GM23338 (cell line): ENCODE measurements around the gene TMEM209. TPM values are rescaled to one million over a fixed set of nuclear protein-coding genes. Genes with fewer than 3 reads are reported as not detected.

Experiments
- ATAC-seq: fragments of 200-7000 bp; cut with Tn5 transposase; 3 replicates; pipeline ENCODE4 v1.9.1; 2020
- DNase-seq: peaks from one replicate; pipeline ENCODE4 v3.0.0-alpha.2; 2015; ENCODE audit warnings: low spot score
- H2AFZ ChIP-seq: fragments of 200-600 bp; sonication (generic); 2 replicates; pipeline ENCODE4 v1.8.0; 2016; ENCODE audit warnings: antibody characterized with exemption, mild to moderate bottlenecking, moderate library complexity
- H3F3A ChIP-seq: fragments of 200-600 bp; sonication (generic); replicated peaks from 2 replicates; pipeline ENCODE4 v1.8.0; 2017; ENCODE audit warnings: antibody characterized with exemption, mixed run types, low read depth
- H3K27ac ChIP-seq: fragments of 200-600 bp; sonication (generic); 2 replicates; pipeline ENCODE4 v1.6.1; 2016; ENCODE audit warnings: low read depth
- H3K27me3 ChIP-seq: fragments of 200-600 bp; sonication (generic); 2 replicates; pipeline ENCODE4 v1.8.0; 2016; ENCODE audit warnings: mild to moderate bottlenecking, mixed run types, moderate library complexity; ENCODE audit not compliant: insufficient read depth
- H3K36me3 ChIP-seq: fragments of 200-600 bp; sonication (generic); 2 replicates; pipeline ENCODE4 v1.8.0; 2016; ENCODE audit warnings: mild to moderate bottlenecking; ENCODE audit not compliant: insufficient read depth
- H3K4me1 ChIP-seq: fragments of 200-600 bp; sonication (generic); 2 replicates; pipeline ENCODE4 v1.8.0; 2016; ENCODE audit warnings: mild to moderate bottlenecking, moderate library complexity; ENCODE audit not compliant: insufficient read depth
- H3K4me2 ChIP-seq: fragments of 200-600 bp; sonication (generic); 2 replicates; pipeline ENCODE4 v1.7.1; 2017; ENCODE audit warnings: mixed run types
- H3K4me3 ChIP-seq: fragments of 200-600 bp; sonication (generic); 2 replicates; pipeline ENCODE4 v1.6.1; 2016; ENCODE audit warnings: mixed run types
- H3K79me2 ChIP-seq: fragments of 200-600 bp; sonication (generic); replicated peaks from 2 replicates; pipeline ENCODE4 v1.8.0; 2017; ENCODE audit warnings: mild to moderate bottlenecking; ENCODE audit not compliant: insufficient read depth
- H3K9me2 ChIP-seq: fragments of 200-600 bp; sonication (generic); 2 replicates; pipeline ENCODE4 v1.8.0; 2017; ENCODE audit not compliant: insufficient read depth
- H4K20me1 ChIP-seq: fragments of 200-600 bp; sonication (generic); replicated peaks from 2 replicates; pipeline ENCODE4 v1.8.0; 2017; ENCODE audit warnings: mild to moderate bottlenecking; ENCODE audit not compliant: insufficient read depth
- H3K27ac Mint-ChIP-seq: 2 replicates; pipeline ENCODE4 v1.8.0; 2020; ENCODE audit warnings: inconsistent platforms, mild to moderate bottlenecking, moderate library complexity, mixed read lengths
- H3K27me3 Mint-ChIP-seq: 3 replicates; pipeline ENCODE4 v1.8.0; 2022; ENCODE audit warnings: low read depth, mild to moderate bottlenecking, moderate library complexity, mixed read lengths, inconsistent platforms; ENCODE audit not compliant: insufficient read depth, poor library complexity
- H3K36me3 Mint-ChIP-seq: 3 replicates; pipeline ENCODE4 v1.8.0; 2021; ENCODE audit warnings: low read depth, mild to moderate bottlenecking, inconsistent platforms, moderate library complexity, mixed read lengths
- H3K4me1 Mint-ChIP-seq: 3 replicates; pipeline ENCODE4 v1.8.0; 2020; ENCODE audit warnings: mild to moderate bottlenecking, inconsistent platforms, mixed read lengths
- H3K4me3 Mint-ChIP-seq: 3 replicates; pipeline ENCODE4 v1.8.0; 2021; ENCODE audit warnings: moderate library complexity, mild to moderate bottlenecking, inconsistent platforms, mixed read lengths
- H3K9me3 Mint-ChIP-seq: 3 replicates; pipeline ENCODE4 v1.8.0; 2020; ENCODE audit warnings: moderate library complexity, mild to moderate bottlenecking, inconsistent platforms, mixed read lengths
- CREB1 ChIP-seq: fragments of 250-450 bp; sonication (Bioruptor Pico); IDR thresholded peaks from 2 replicates; pipeline ENCODE4 v1.5.0; 2020; ENCODE audit warnings: low read depth, mild to moderate bottlenecking, moderate library complexity
- ETS1 ChIP-seq: IDR thresholded peaks from 2 replicates; pipeline ENCODE4 v1.6.1; 2016; ENCODE audit warnings: antibody characterized with exemption
- EZH2 ChIP-seq: fragments of 200-600 bp; sonication (generic); IDR thresholded peaks from one replicate; pipeline ENCODE4 v1.8.0; 2017; ENCODE audit warnings: antibody characterized with exemption, mild to moderate bottlenecking, low read depth; ENCODE audit not compliant: unreplicated experiment
- EZH2phosphoT487 ChIP-seq: fragments of 200-600 bp; sonication (generic); IDR thresholded peaks from one replicate; pipeline ENCODE4 v1.8.1; 2018; ENCODE audit warnings: antibody characterized with exemption; ENCODE audit not compliant: unreplicated experiment
- JUNB ChIP-seq: IDR thresholded peaks from one replicate; pipeline ENCODE4 v1.6.1; 2016; ENCODE audit warnings: antibody characterized with exemption; ENCODE audit not compliant: unreplicated experiment
- NANOG ChIP-seq: IDR thresholded peaks from 2 replicates; pipeline ENCODE4 v1.6.1; 2016; ENCODE audit warnings: antibody characterized with exemption, borderline replicate concordance
- POLR2AphosphoS5 ChIP-seq: IDR thresholded peaks from 2 replicates; pipeline ENCODE4 v1.6.1; 2016; ENCODE audit warnings: antibody characterized with exemption, low read depth
- REST ChIP-seq: IDR thresholded peaks from one replicate; pipeline ENCODE4 v1.6.1; 2018; ENCODE audit warnings: antibody characterized with exemption; ENCODE audit not compliant: unreplicated experiment
- STAT1 ChIP-seq: IDR thresholded peaks from one replicate; pipeline ENCODE4 v1.6.1; 2016; ENCODE audit warnings: antibody characterized with exemption; ENCODE audit not compliant: unreplicated experiment
- ZNF331 ChIP-seq: fragments of 250-450 bp; sonication (Bioruptor Pico); IDR thresholded peaks from 2 replicates; pipeline ENCODE4 v1.5.0; 2020; ENCODE audit warnings: low read depth, mild to moderate bottlenecking, moderate library complexity
- ZNF462 ChIP-seq: fragments of 250-450 bp; sonication (Bioruptor Pico); IDR thresholded peaks from 2 replicates; pipeline ENCODE4 v1.5.0; 2020; ENCODE audit warnings: mild to moderate bottlenecking, moderate library complexity
- polyA plus RNA-seq: library from polyadenylated mRNA; unstranded; fragments of >200 nt; fragmentation: Nextera tagmentation; extraction: Ambion mirVana; gene quantifications from 2 replicates; pipeline ENCODE4 v1.2.1, GENCODE V29; 2016
- total RNA-seq: library from RNA; depleted of rRNA; stranded (reverse); fragments of >200 nt; shearing (Covaris generic); gene quantifications from 2 replicates; pipeline ENCODE4 v1.2.3, GENCODE V29; 2014

Gene TMEM209
- total and polyA plus RNA-seq, 2 experiments from 2014 or later = 18.6 to 26.2 TPM

- no peak for TF ChIP-seq REST
- TF ChIP-seq JUNB = no peak
- no peak for TF ChIP-seq CREB1
- TF ChIP-seq EZH2 = no peak
- TF ChIP-seq EZH2phosphoT487 = no peak
- no peak for TF ChIP-seq ZNF331 (CRISPR knock-in tag)
- no peak for TF ChIP-seq ETS1
These were observed 8.1 kb downstream of the TMEM209 start (continued) for GRCh38 chr7:130197094-130197493.

GRCh38 chr7:130196476-130196875, 8.7 kb downstream of the TMEM209 start:
- H2AFZ ChIP-seq = no peak overlapping the region
- H3K79me2 ChIP-seq = no peaks in the 10 kb centered on the region
- no peaks in the 10 kb centered on the region for H3K9me2 ChIP-seq
- H3K36me3 Mint-ChIP-seq = peaks cover 54% of the 10 kb centered on the region
- no peak overlapping the region for H3K27ac Mint-ChIP-seq
- no peaks in the 10 kb centered on the region for H3K9me3 Mint-ChIP-seq
- H3F3A ChIP-seq = no peaks in the 10 kb centered on the region
- no peak overlapping the region for H3K4me2 ChIP-seq
- ATAC-seq (no peak), DNase-seq (no peak)
- H4K20me1 ChIP-seq = no peaks in the 10 kb centered on the region
- H3K4me1 ChIP-seq = no peaks in the 10 kb centered on the region
- H3K4me3 Mint-ChIP-seq = no peak overlapping the region
- H3K27ac ChIP-seq = no peak overlapping the region
- no peak overlapping the region for H3K4me3 ChIP-seq
- H3K27me3 ChIP-seq = no peaks in the 10 kb centered on the region
- peaks cover 18% of the 10 kb centered on the region for H3K36me3 ChIP-seq
- H3K4me1 Mint-ChIP-seq = no peaks in the 10 kb centered on the region
- H3K27me3 Mint-ChIP-seq = peaks cover 1% of the 10 kb centered on the region
- no peak for TF ChIP-seq STAT1
- TF ChIP-seq REST = no peak
- no peak for TF ChIP-seq POLR2AphosphoS5
- no peak for TF ChIP-seq EZH2
- no peak for TF ChIP-seq EZH2phosphoT487
- no peak for TF ChIP-seq ZNF331 (CRISPR knock-in tag)
- TF ChIP-seq CREB1 = no peak
- no peak for TF ChIP-seq ZNF462
- no peak for TF ChIP-seq NANOG
